GM19099 (cell line): ENCODE results near the gene FOCAD.

ENCODE experiments used
- POLR2A ChIP-seq: IDR thresholded peaks from 3 replicates; pipeline ENCODE4 v1.6.1; 2011; ENCODE audit warnings: low read depth; ENCODE audit not compliant: insufficient read length; ENCODE audit errors: extremely low read depth

Gene FOCAD

GRCh38 chr9:20790721-20791120 lies 106.7 kb downstream of the FOCAD start:
- no peak for TF ChIP-seq POLR2A

DNA sequence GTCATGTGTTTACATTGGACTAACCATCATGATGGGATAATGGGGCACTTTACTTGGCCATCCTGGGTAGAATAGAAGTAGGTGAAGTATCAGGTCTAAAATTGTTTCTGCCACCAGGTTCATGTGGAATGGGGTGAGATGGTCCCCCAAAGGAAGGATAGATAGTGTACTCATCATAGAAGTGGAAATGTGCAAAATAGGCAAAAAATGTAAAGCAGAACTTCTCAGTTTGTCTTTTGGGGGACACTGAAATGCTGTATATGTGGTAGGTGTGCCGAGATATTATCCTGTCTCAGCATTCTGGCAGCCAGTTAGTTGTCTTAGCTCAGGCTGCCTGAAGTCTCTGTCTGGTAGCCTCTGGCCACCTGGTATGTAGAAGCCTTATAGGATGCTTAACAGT lies 107.6 kb downstream of the FOCAD start:
- no peak for TF ChIP-seq POLR2A

GRCh38 chr9:20804489-20805250 lies 120.6 kb downstream of the FOCAD start:
- TF ChIP-seq POLR2A: no peak

GRCh38 chr9:20805766-20806165 lies 121.7 kb downstream of the FOCAD start:
- no peak for TF ChIP-seq POLR2A

- no peak for TF ChIP-seq POLR2A
These were observed 123.9 kb downstream of the FOCAD start for GRCh38 chr9:20808002-20808401.

DNA sequence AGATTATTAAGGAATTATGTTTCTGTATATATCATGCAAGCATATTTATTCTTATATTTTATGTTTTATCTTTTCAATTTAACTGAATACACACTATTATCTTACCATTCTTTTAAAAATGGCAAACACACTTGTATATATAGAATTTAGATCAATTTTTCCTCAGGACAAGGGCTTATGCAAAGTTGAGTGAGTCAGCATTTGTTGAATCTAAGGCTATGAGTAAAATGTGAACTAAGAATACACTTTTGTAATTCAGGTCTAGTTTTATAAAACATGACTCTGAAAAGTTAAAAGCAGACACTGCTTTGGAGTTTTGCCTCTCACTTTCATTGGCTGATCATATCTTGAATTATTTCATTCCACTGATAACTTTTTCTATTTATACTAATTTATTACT lies 127.8 kb downstream of the FOCAD start:
- TF ChIP-seq POLR2A: no peak

GRCh38 chr9:20815923-20816703 lies 132.1 kb downstream of the FOCAD start:
- TF ChIP-seq POLR2A: no peak

- no peak for TF ChIP-seq POLR2A
These were observed 139.0 kb downstream of the FOCAD start for GRCh38 chr9:20823051-20823450.

GRCh38 chr9:20831028-20831427 lies 147.0 kb downstream of the FOCAD start:
- TF ChIP-seq POLR2A: no peak

DNA sequence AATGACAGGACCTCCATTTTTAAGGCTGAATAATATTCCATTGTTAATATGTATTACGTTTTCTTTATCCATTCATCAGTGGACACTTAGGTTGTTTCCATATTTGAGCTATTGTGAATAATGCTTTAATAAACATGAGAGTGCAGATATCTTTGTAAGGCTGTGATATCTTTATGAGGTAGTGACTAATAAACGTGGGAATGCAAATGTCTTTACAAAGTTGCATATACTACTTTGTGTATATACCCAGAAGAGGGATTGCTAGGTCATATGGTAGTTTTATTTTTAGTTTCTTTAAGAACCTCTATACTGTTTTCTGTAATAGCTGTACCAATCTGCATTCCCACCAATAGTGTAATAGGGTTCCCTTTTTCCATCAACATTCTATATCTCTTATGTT lies 148.7 kb downstream of the FOCAD start:
- no peak for TF ChIP-seq POLR2A

DNA sequence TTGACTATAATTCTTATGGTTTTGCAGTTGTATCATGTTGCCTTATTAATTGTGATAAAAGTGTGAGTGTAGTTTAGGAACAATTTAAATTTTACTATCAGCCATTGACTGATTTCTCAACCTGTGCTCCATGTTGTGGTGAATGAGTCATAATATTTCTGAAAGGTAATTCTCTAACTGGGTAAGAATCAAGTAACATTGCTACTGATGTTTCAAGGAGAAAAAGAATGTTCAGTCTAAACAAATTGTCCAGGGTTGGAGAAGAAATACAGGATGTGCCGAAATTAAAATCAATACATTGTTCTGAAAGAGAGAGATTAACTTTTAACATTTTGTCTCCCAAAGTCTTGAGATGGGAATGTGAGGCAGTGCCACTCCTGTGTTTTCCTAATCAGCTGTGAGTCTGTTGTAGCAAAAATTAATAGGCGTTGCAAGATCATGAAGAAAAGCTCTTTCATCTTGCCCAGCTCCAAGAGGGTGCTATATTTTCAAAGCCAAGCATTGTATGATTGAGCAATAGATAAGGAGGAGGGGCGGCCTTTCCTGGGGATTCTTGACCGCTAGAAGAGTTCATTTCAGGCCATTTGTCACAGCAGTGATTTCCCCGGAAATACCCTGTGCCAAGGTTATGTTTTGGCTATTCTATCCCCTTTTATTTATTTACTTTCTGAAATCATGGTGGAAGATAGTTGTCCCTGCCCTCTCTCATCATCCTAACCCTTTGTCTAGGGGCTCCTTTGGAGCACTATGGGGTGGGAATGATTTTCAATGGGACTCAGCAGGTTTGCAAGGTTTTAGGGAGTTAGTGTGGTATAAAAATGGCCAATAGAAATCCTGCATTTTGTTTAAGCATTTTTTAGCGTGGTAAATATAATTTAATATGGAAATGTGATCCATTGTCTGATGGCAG lies 151.6 kb downstream of the FOCAD start:
- no peak for TF ChIP-seq POLR2A

- TF ChIP-seq POLR2A: no peak
These were observed 153.1 kb downstream of the FOCAD start for GRCh38 chr9:20837166-20837565.

- TF ChIP-seq POLR2A: no peak
These were observed 154.2 kb downstream of the FOCAD start for GRCh38 chr9:20838218-20838617.

- no peak for TF ChIP-seq POLR2A
These were observed 160.9 kb downstream of the FOCAD start for GRCh38 chr9:20844916-20845315.

- TF ChIP-seq POLR2A: no peak
These were observed 164.4 kb downstream of the FOCAD start for GRCh38 chr9:20848490-20848889.
